HCT116 (cell line): ENCODE results near the gene CAMKK1. TPM values are rescaled to one million over a fixed set of nuclear protein-coding genes. Genes with fewer than 3 reads are reported as not detected.

ENCODE experiments used
- ATAC-seq: fragments of 200-7000 bp; cut with Tn5 transposase; 2 replicates; pipeline ENCODE4 v1.9.1; 2020; ENCODE audit warnings: mild to moderate bottlenecking, moderate library complexity
- BruUV-seq: library from RNA; stranded (reverse); fragments of 400-500 nt; replicated peaks from 2 replicates; lab custom pipeline; 2021; lab: Mats Ljungman, UMichigan
- CTCF ChIA-PET: fragments of 300-600 bp; sonication (Branson Sonifier 250); formaldehyde crosslinking; loops from one replicate; lab custom pipeline; 2021; ENCODE audit warnings: antibody characterized with exemption; lab: Charles Lee
- POLR2A ChIA-PET: fragments of 300-600, 350-600 bp; sonication (Branson Sonifier 250); formaldehyde crosslinking; loops from one replicate; lab custom pipeline; 2021; ENCODE audit warnings: antibody characterized with exemption; lab: Charles Lee
- RAD21 ChIA-PET, 2 experiments: fragments of 300-600 bp; sonication (Branson Sonifier 250); formaldehyde crosslinking; loops; one replicate each; lab custom pipeline; 2023; ENCODE audit warnings: low total read pairs in 2 of 2; ENCODE audit not compliant: uncharacterized antibody in 2 of 2, unreplicated experiment in 2 of 2, low non-redundant PET in 1 of 2; lab: Charles Lee
- DNase-seq: peaks from one replicate; pipeline ENCODE4 v3.0.0-alpha.2; 2010; ENCODE audit warnings: low read depth, low spot score
- H2AFZ ChIP-seq: fragments of 200-600 bp; shearing (Covaris generic), sonication (generic); 2 replicates; pipeline ENCODE4 v1.6.1; 2017; ENCODE audit warnings: low read depth, mixed run types, mixed read lengths, antibody characterized with exemption, low read length; ENCODE audit not compliant: poor library complexity, severe bottlenecking
- H3K27ac ChIP-seq: 2 replicates; pipeline ENCODE4 v1.5.1; 2012; ENCODE audit warnings: low read depth, low read length
- H3K27me3 ChIP-seq: fragments of 200-600 bp; sonication (generic); 2 replicates; pipeline ENCODE4 v1.6.1; 2016; ENCODE audit warnings: mixed run types, low read length, mixed read lengths; ENCODE audit not compliant: insufficient read depth
- H3K36me3 ChIP-seq, 2 experiments: fragments of 200-500 bp in 1 of 2; fragments of 200-600 bp in 1 of 2; sonication (Bioruptor generic) in 1 of 2; sonication (generic) in 1 of 2; 2 replicates each; pipeline versions ENCODE4 v1.5.1 to v1.6.1; 2014 to 2016; ENCODE audit warnings: low read length in 2 of 2, inconsistent platforms in 1 of 2, mixed read lengths in 1 of 2, mixed run types in 1 of 2; ENCODE audit not compliant: insufficient read depth in 2 of 2, control insufficient read depth in 1 of 2
- H3K4me1 ChIP-seq, 2 experiments: fragments of 200-600 bp in 1 of 2; sonication (generic) in 1 of 2; 2 replicates each; pipeline versions ENCODE4 v1.5.1 to v1.6.1; 2012 to 2017; ENCODE audit warnings: low read length in 2 of 2, inconsistent platforms in 1 of 2, mild to moderate bottlenecking in 1 of 2, mixed read lengths in 1 of 2, mixed run types in 1 of 2, moderate library complexity in 1 of 2; ENCODE audit not compliant: insufficient read depth in 2 of 2, control insufficient read depth in 1 of 2
- H3K4me2 ChIP-seq: fragments of 200-600 bp; sonication (generic); 2 replicates; pipeline ENCODE4 v1.6.1; 2017; ENCODE audit warnings: mixed run types, low read length, mixed read lengths
- H3K4me3 ChIP-seq, 2 experiments: fragments of 200-600 bp in 1 of 2; sonication (generic) in 1 of 2; replicated peaks in 1 of 2; 2 replicates each; pipeline ENCODE4 v1.5.1; 2011 to 2016; ENCODE audit warnings: low read length in 2 of 2, control low read depth in 1 of 2, low read depth in 1 of 2, mild to moderate bottlenecking in 1 of 2, mixed read lengths in 1 of 2, mixed run types in 1 of 2
- H3K79me2 ChIP-seq: fragments of 200-600 bp; sonication (generic); 2 replicates; pipeline ENCODE4 v1.6.1; 2017; ENCODE audit warnings: mild to moderate bottlenecking, mixed run types, low read length, moderate library complexity, mixed read lengths; ENCODE audit not compliant: insufficient read depth
- H3K9ac ChIP-seq: fragments of 200-600 bp; sonication (generic); 2 replicates; pipeline ENCODE4 v1.6.1; 2016; ENCODE audit warnings: low read length, mixed read lengths
- H3K9me2 ChIP-seq: fragments of 200-600 bp; sonication (generic), shearing (Covaris generic); 2 replicates; pipeline ENCODE4 v1.6.1; 2017; ENCODE audit warnings: mixed run types, mild to moderate bottlenecking, moderate library complexity; ENCODE audit not compliant: insufficient read depth
- H3K9me3 ChIP-seq, 2 experiments: fragments of 200-500 bp in 1 of 2; fragments of 200-600 bp in 1 of 2; sonication (Bioruptor generic) in 1 of 2; sonication (generic) in 1 of 2; 2 replicates each; pipeline ENCODE4 v1.6.1; 2014 to 2017; ENCODE audit warnings: low read length in 2 of 2, mixed read lengths in 2 of 2, inconsistent platforms in 1 of 2, low read depth in 1 of 2, mild to moderate bottlenecking in 1 of 2, mixed run types in 1 of 2, moderate library complexity in 1 of 2; ENCODE audit not compliant: control insufficient read depth in 1 of 2, insufficient read depth in 1 of 2
- H4K20me1 ChIP-seq: fragments of 200-600 bp; sonication (generic), shearing (Covaris generic); 2 replicates; pipeline ENCODE4 v1.6.1; 2017; ENCODE audit warnings: mixed run types, mild to moderate bottlenecking, moderate library complexity; ENCODE audit not compliant: insufficient read depth
- CBX3 ChIP-seq: IDR thresholded peaks from 2 replicates; pipeline ENCODE4 v1.6.1; 2012; ENCODE audit warnings: low read depth
- EZH2 ChIP-seq: fragments of 200-600 bp; sonication (generic); IDR thresholded peaks from 2 replicates; pipeline ENCODE4 v1.6.1; 2017; ENCODE audit warnings: antibody characterized with exemption, mixed run types
- EZH2phosphoT487 ChIP-seq: fragments of 200-600 bp; IDR thresholded peaks from 2 replicates; pipeline ENCODE4 v1.6.1; 2018; ENCODE audit warnings: antibody characterized with exemption, borderline replicate concordance
- FOSL1 ChIP-seq: IDR thresholded peaks from 2 replicates; pipeline ENCODE4 v1.6.1; 2012; ENCODE audit warnings: low read depth
- POLR2AphosphoS5 ChIP-seq: IDR thresholded peaks from 2 replicates; pipeline ENCODE4 v1.6.1; 2011; ENCODE audit warnings: mild to moderate bottlenecking, low read depth, low read length, moderate library complexity
- REST ChIP-seq: IDR thresholded peaks from 2 replicates; pipeline ENCODE4 v1.6.1; 2012; ENCODE audit warnings: low read depth
- SRF ChIP-seq: IDR thresholded peaks from 2 replicates; pipeline ENCODE4 v1.6.1; 2012; ENCODE audit warnings: low read depth
- TCF7L2 ChIP-seq: IDR thresholded peaks from 2 replicates; pipeline ENCODE4 v1.7.0; 2011; ENCODE audit warnings: borderline replicate concordance, inconsistent platforms; ENCODE audit not compliant: insufficient read depth, insufficient read length; ENCODE audit errors: extremely low read depth
- YY1 ChIP-seq: IDR thresholded peaks from 2 replicates; pipeline ENCODE4 v1.6.1; 2011; ENCODE audit warnings: low read length, low read depth, moderate library complexity, mild to moderate bottlenecking; ENCODE audit not compliant: insufficient replicate concordance; ENCODE audit errors: extremely low read depth
- ZFX ChIP-seq: fragments of 450-650 bp; IDR thresholded peaks from 2 replicates; pipeline ENCODE4 v1.6.1; 2017
- intact Hi-C: fragments of 100-400 bp; cut with micrococcal nuclease; formaldehyde crosslinking; loops from 2 replicates; pipeline ENCODE4 v1.10.0; 2022
- total RNA-seq: library from RNA; stranded (reverse); gene quantifications from one replicate; pipeline ENCODE4 v1.2.1, GENCODE V29; 2021; ENCODE audit not compliant: unreplicated experiment

The CAMKK1 gene
- total RNA-seq, 1 experiment from 2014 or later, result 10.6 TPM

GRCh38 chr17:3852561-3852960 lies 40.3 kb downstream of the CAMKK1 start:
- Histone ChIP-seq H3K9me3 (no peaks in the 10 kb centered on the region), H3K4me3 (no peak overlapping the region), H3K27ac (no peak overlapping the region), H3K9ac (no peak overlapping the region), H3K4me2 (no peak overlapping the region), H2AFZ (no peak overlapping the region), H4K20me1 (no peaks in the 10 kb centered on the region), H3K79me2 (no peaks in the 10 kb centered on the region), H3K4me1 (no peaks in the 10 kb centered on the region), H3K36me3 (no peaks in the 10 kb centered on the region), H3K27me3 (no peaks in the 10 kb centered on the region), H3K9me2 (no peaks in the 10 kb centered on the region)
- CTCF ChIA-PET, result no interaction called here
- no TSS peak for BruUV-seq
- TF ChIP-seq ZFX, result no peak
- TF ChIP-seq YY1, result no peak
- no peak for TF ChIP-seq REST
- no peak for TF ChIP-seq SRF
- no peak for TF ChIP-seq CBX3
- no peak for TF ChIP-seq FOSL1
- no peak for ATAC-seq
- POLR2A ChIA-PET, result no interaction called here
- intact Hi-C loops, result no loop called here
- RAD21 ChIA-PET, result no interaction called here
- no peak for DNase-seq

- ChIA-PET POLR2A (no interaction called here), CTCF (no interaction called here)
- TF ChIP-seq TCF7L2, result no peak
- TF ChIP-seq POLR2AphosphoS5, result no peak
- no peak for TF ChIP-seq EZH2phosphoT487
- TF ChIP-seq REST, result no peak
- no peak for TF ChIP-seq YY1
- no peak for TF ChIP-seq EZH2
Observed at GRCh38 chr17:3851461-3852100, 41.3 kb downstream of the CAMKK1 start.

More at GRCh38 chr17:3851461-3852100, 41.3 kb downstream of the CAMKK1 start:
- no peaks in the 10 kb centered on the region for H3K27me3 ChIP-seq
- ATAC-seq (no peak), DNase-seq (no peak)
- peaks cover 0 to 2% of the 10 kb centered on the region in 2 experiments; a peak in 2 of 4 replicates for H3K4me1 ChIP-seq
- H3K9me2 ChIP-seq, result no peaks in the 10 kb centered on the region
- no peak overlapping the region for H3K27ac ChIP-seq
- no TSS peak for BruUV-seq
- no peak overlapping the region for H3K9ac ChIP-seq
- RAD21 ChIA-PET, result no interaction called here
- no peaks in the 10 kb centered on the region for H3K36me3 ChIP-seq
- no peaks in the 10 kb centered on the region for H4K20me1 ChIP-seq
- no peak overlapping the region for H3K4me2 ChIP-seq
- H3K79me2 ChIP-seq, result no peaks in the 10 kb centered on the region
- intact Hi-C loops, result no loop called here
- H2AFZ ChIP-seq, result no peak overlapping the region
- H3K9me3 ChIP-seq, result no peaks in the 10 kb centered on the region
- no peak overlapping the region for H3K4me3 ChIP-seq
